ENCODE results near the gene FAR1. TPM values are rescaled to one million over a fixed set of nuclear protein-coding genes. Genes with fewer than 3 reads are reported as not detected.

Gene FAR1
- total RNA-seq, 1 donor from 2014 or later: 139 TPM

DNA sequence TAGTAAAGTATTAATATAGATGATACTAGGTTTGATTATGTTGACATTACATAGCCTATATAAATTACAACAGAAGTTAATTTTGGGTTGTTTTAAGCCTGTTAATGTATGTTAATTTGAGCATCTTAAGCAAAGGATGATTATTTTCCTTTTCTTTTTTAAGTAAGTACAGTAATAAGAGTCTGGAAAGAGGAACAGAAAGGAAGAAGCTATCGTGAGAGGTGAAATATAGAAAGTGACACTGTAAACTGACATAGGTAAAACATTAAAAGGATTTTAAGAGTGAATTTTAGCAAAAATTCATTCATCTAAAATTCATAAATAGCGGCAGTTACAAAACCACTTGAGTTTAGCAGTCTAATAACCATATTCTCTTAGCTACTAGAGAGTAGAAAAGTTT is 45.5 kb downstream of the FAR1 start:
- Histone ChIP-seq H3K4me3 (no peak overlapping the region), H3K9ac (no peak overlapping the region), H3K36me3 (peaks cover 24% of the 10 kb centered on the region), H3K4me1 (no peaks in the 10 kb centered on the region), H3K79me2 (ENCODE audit: low read depth) (no peaks in the 10 kb centered on the region), H4K20me1 (ENCODE audit: low read depth) (no peaks in the 10 kb centered on the region), H2AFZ (replicated peaks) (no peak overlapping the region), H3F3A (ENCODE audit: low read depth) (no peaks in the 10 kb centered on the region), H3K4me2 (no peak overlapping the region), H3K27me3 (no peaks in the 10 kb centered on the region), H3K27ac (no peak overlapping the region), H3K9me3 (ENCODE audit: low read depth) (no peaks in the 10 kb centered on the region)
- Mint-ChIP-seq H3K36me3 (peaks cover 23% of the 10 kb centered on the region), H3K4me1 (no peaks in the 10 kb centered on the region), H3K27me3 (ENCODE audit: insufficient read depth, low read depth) (no peaks in the 10 kb centered on the region), H3K27ac (no peak overlapping the region), H3K4me3 (no peak overlapping the region), H3K9me3 (no peaks in the 10 kb centered on the region)
- no peak for TF ChIP-seq EZH2phosphoT487 (IDR thresholded peaks at IDR 0.05)
- TF ChIP-seq, protein P1, sequence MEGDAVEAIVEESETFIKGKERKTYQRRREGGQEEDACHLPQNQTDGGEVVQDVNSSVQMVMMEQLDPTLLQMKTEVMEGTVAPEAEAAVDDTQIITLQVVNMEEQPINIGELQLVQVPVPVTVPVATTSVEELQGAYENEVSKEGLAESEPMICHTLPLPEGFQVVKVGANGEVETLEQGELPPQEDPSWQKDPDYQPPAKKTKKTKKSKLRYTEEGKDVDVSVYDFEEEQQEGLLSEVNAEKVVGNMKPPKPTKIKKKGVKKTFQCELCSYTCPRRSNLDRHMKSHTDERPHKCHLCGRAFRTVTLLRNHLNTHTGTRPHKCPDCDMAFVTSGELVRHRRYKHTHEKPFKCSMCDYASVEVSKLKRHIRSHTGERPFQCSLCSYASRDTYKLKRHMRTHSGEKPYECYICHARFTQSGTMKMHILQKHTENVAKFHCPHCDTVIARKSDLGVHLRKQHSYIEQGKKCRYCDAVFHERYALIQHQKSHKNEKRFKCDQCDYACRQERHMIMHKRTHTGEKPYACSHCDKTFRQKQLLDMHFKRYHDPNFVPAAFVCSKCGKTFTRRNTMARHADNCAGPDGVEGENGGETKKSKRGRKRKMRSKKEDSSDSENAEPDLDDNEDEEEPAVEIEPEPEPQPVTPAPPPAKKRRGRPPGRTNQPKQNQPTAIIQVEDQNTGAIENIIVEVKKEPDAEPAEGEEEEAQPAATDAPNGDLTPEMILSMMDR (IDR thresholded peaks at IDR 0.05): no peak
- no peak for TF ChIP-seq EZH2 (IDR thresholded peaks at IDR 0.05)
- no peak for DNase-seq (ENCODE audit: low spot score)

DNA sequence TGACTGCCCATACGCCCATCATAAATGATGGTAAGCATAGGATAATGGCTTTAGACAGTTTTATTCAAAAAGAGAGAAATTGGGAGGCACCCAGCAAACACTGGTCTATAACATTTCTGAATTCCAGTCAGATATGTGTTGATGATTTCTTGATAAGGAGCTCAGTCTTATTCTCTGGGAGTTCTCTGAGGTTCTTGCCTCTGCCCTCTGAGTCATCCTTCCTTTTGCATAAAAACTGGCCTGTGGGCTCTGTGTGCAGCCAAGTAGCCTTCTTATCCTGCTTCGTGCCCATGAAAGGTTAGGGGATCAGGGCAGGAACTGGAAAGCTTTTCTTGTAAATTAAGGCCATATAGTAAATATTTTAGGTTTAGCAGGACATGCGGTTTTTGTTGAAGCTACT is 48.9 kb downstream of the FAR1 start:
- no peak overlapping the region for H3K4me3 ChIP-seq
- H3F3A ChIP-seq (ENCODE audit: low read depth): no peaks in the 10 kb centered on the region
- no peaks in the 10 kb centered on the region for H3K27me3 ChIP-seq
- peaks cover 34% of the 10 kb centered on the region for H3K36me3 ChIP-seq
- H3K9ac ChIP-seq: no peak overlapping the region
- no peaks in the 10 kb centered on the region for H3K9me3 Mint-ChIP-seq
- no peaks in the 10 kb centered on the region for H3K79me2 ChIP-seq (ENCODE audit: low read depth)
- no peak overlapping the region for H2AFZ ChIP-seq (replicated peaks)
- no peaks in the 10 kb centered on the region for H3K4me1 Mint-ChIP-seq
- H3K27ac ChIP-seq: no peak overlapping the region
- H3K4me3 Mint-ChIP-seq: no peak overlapping the region
- TF ChIP-seq EZH2 (IDR thresholded peaks at IDR 0.05) (no peak), EZH2phosphoT487 (IDR thresholded peaks at IDR 0.05) (no peak)
- TF ChIP-seq, protein P1 (IDR thresholded peaks at IDR 0.05): no peak
- no peaks in the 10 kb centered on the region for H3K4me1 ChIP-seq
- no peaks in the 10 kb centered on the region for H4K20me1 ChIP-seq (ENCODE audit: low read depth)
- DNase-seq (ENCODE audit: low spot score): no peak
- H3K27ac Mint-ChIP-seq: no peak overlapping the region
- no peaks in the 10 kb centered on the region for H3K27me3 Mint-ChIP-seq (ENCODE audit: insufficient read depth, low read depth)
- no peak overlapping the region for H3K4me2 ChIP-seq
- H3K36me3 Mint-ChIP-seq: peaks cover 26% of the 10 kb centered on the region
- no peaks in the 10 kb centered on the region for H3K9me3 ChIP-seq (ENCODE audit: low read depth)

DNA sequence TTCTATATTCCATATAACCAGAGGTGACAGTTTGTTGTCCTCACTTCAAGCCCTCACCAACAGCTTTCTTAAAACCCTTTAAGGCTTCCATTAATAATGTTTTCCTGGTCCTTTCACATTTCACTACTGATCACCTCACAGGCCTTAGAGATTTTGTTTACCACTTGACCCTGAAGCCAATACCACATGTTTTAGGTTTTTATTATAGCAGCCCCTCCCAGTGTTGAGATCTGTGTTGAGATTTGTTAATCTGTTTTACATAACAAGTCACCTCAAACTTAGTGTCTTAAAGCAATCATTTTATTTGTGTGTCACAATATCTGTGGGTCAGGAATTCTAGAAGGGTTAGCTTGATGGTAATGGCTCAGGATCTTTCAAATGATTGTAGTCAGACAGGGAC is 49.9 kb downstream of the FAR1 start:
- H3K9ac ChIP-seq: no peak overlapping the region
- TF ChIP-seq EZH2phosphoT487 (IDR thresholded peaks at IDR 0.05) (no peak), EZH2 (IDR thresholded peaks at IDR 0.05) (no peak)
- TF ChIP-seq, protein P1 (IDR thresholded peaks at IDR 0.05): no peak
- H3K9me3 ChIP-seq (ENCODE audit: low read depth): no peaks in the 10 kb centered on the region
- Mint-ChIP-seq H3K9me3 (no peaks in the 10 kb centered on the region), H3K4me3 (no peak overlapping the region), H3K27ac (no peak overlapping the region), H3K4me1 (no peaks in the 10 kb centered on the region), H3K27me3 (ENCODE audit: insufficient read depth, low read depth) (no peaks in the 10 kb centered on the region), H3K36me3 (peaks cover 29% of the 10 kb centered on the region)
- DNase-seq (ENCODE audit: low spot score): no peak
- no peak overlapping the region for H2AFZ ChIP-seq (replicated peaks)
- no peak overlapping the region for H3K4me3 ChIP-seq
- H3K79me2 ChIP-seq (ENCODE audit: low read depth): no peaks in the 10 kb centered on the region
- no peak overlapping the region for H3K27ac ChIP-seq
- no peaks in the 10 kb centered on the region for H4K20me1 ChIP-seq (ENCODE audit: low read depth)
- peaks cover 33% of the 10 kb centered on the region for H3K36me3 ChIP-seq
- H3K4me2 ChIP-seq: no peak overlapping the region
- no peaks in the 10 kb centered on the region for H3K4me1 ChIP-seq
- no peaks in the 10 kb centered on the region for H3F3A ChIP-seq (ENCODE audit: low read depth)
- no peaks in the 10 kb centered on the region for H3K27me3 ChIP-seq
